Endodermal cell (in vitro differentiated cells): ENCODE measurements around the gene TBL2. TPM values are rescaled to one million over a fixed set of nuclear protein-coding genes. Genes with fewer than 3 reads are reported as not detected.

Source experiments
- DNase-seq: peaks from one replicate; pipeline ENCODE4 v3.0.0-alpha.2; 2017
- H3K27ac ChIP-seq: 2 replicates; pipeline ENCODE4 v1.5.1; 2013; ENCODE audit warnings: mild to moderate bottlenecking, low read depth, low read length, moderate library complexity
- H3K27me3 ChIP-seq: 2 replicates; pipeline ENCODE4 v1.6.1; 2013; ENCODE audit warnings: mild to moderate bottlenecking, low read length, moderate library complexity; ENCODE audit not compliant: insufficient read depth, control insufficient read depth, poor library complexity, severe bottlenecking
- H3K36me3 ChIP-seq: 2 replicates; pipeline ENCODE4 v1.7.0; 2013; ENCODE audit warnings: mild to moderate bottlenecking, low read length, moderate library complexity; ENCODE audit not compliant: control insufficient read depth, insufficient read depth
- H3K4me1 ChIP-seq: one replicate; pipeline ENCODE4 v1.7.0; 2013; ENCODE audit warnings: low read length; ENCODE audit not compliant: control insufficient read depth, insufficient read depth
- H3K4me3 ChIP-seq: 2 replicates; pipeline ENCODE4 v1.5.1; 2013; ENCODE audit warnings: mild to moderate bottlenecking, low read length, moderate library complexity
- H3K9ac ChIP-seq: 2 replicates; pipeline ENCODE4 v1.6.1; 2013; ENCODE audit warnings: mild to moderate bottlenecking, low read length, moderate library complexity; ENCODE audit not compliant: poor library complexity, severe bottlenecking; ENCODE audit errors: extremely low read depth
- H3K9me3 ChIP-seq: 2 replicates; pipeline ENCODE4 v1.6.1; 2013; ENCODE audit warnings: mild to moderate bottlenecking, low read length, moderate library complexity; ENCODE audit not compliant: control insufficient read depth
- H3K27ac Mint-ChIP-seq: 2 replicates; pipeline ENCODE4 v1.8.0; 2020; ENCODE audit warnings: mixed read lengths
- H3K27me3 Mint-ChIP-seq: 2 replicates; pipeline ENCODE4 v1.8.0; 2021; ENCODE audit warnings: mild to moderate bottlenecking, mixed read lengths; ENCODE audit not compliant: insufficient read depth
- H3K36me3 Mint-ChIP-seq: 2 replicates; pipeline ENCODE4 v1.8.0; 2020; ENCODE audit warnings: low read depth, mixed read lengths
- H3K4me1 Mint-ChIP-seq: 2 replicates; pipeline ENCODE4 v1.8.0; 2020; ENCODE audit warnings: mixed read lengths
- H3K4me3 Mint-ChIP-seq: 2 replicates; pipeline ENCODE4 v1.8.0; 2020; ENCODE audit warnings: mild to moderate bottlenecking, moderate library complexity, mixed read lengths
- H3K9me3 Mint-ChIP-seq: 2 replicates; pipeline ENCODE4 v1.8.0; 2020; ENCODE audit warnings: mild to moderate bottlenecking, mixed read lengths
- WGBS, 2 experiments: methylation state at CpG; one replicate each; pipeline versions ENCODE4 v1.1.5 to v1.1.7; 2013; ENCODE audit warnings: missing lambda C conversion rate in 2 of 2, mixed read lengths in 1 of 2; ENCODE audit not compliant: insufficient coverage in 1 of 2, insufficient read length in 1 of 2; 5-methylcytosine and 5-hydroxymethylcytosine counted together
- total RNA-seq, 2 donors: library from RNA; stranded (reverse); fragmentation: NEBNext Ultra II Directional in 1 of 2; extraction: Animal tissue kit (Norgen Biotek cat#: 25700) in 1 of 2; gene quantifications; 2 replicates in 1 of 2; 3 replicates in 1 of 2; pipeline ENCODE4 v1.2.1, GENCODE V29; 2021
- TF ChIP-seq, protein P1 (sequence below): fragments of 200-600 bp; sonication (generic); conservative IDR thresholded peaks from 2 replicates; pipeline ENCODE4 v1.5.0; 2021; ENCODE audit warnings: antibody characterized with exemption, mild to moderate bottlenecking

The TBL2 gene
- total RNA-seq, 2 donors from 2014 or later = 55.7 to 59.7 TPM

DNA sequence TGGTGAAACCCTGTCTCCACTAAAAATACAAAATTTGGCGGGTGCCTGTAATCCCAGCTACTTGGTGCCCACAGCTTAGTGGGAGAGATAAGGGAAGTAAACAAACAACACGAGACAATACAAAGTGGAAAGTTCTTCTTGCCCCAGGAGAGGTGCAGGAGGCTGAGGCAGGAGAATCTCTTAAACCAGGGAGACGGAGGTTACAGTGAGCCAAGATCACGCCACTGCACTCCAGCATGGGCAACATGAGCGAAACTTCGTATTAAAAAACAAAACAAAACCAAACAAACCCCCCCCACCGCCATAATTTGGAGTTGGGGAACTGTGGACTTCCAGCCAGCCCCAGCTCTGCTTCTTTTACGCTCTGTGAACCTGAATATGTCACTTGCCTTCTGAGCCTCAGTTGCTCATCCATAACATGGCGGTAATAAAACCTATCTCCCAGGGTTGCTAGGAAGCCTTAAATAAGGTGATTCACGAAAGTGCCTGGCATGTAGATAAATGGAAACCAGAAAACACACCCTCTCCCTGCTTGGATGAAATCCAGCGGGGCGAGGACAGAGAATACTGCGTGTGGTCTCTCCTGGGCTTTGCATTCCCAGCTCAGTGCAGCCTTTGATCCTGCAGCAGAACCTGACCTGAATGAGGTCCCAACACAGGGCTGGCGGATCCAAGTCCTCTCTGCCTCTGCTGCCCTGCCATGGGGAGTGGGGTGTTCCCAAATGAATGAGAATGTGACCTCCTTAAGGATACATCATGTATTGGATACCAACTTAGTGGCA is 35.8 kb upstream of the TBL2 start:
- H3K36me3 ChIP-seq = no peaks in the 10 kb centered on the region
- no peaks in the 10 kb centered on the region for H3K27me3 ChIP-seq
- Mint-ChIP-seq H3K36me3 (peaks cover 19% of the 10 kb centered on the region), H3K4me1 (peaks cover 16% of the 10 kb centered on the region), H3K27ac (peak overlapping the region; percentile 26), H3K9me3 (no peaks in the 10 kb centered on the region), H3K4me3 (no peak overlapping the region), H3K27me3 (peaks cover 2% of the 10 kb centered on the region)
- H3K9ac ChIP-seq = no peak overlapping the region
- TF ChIP-seq, protein P1, sequence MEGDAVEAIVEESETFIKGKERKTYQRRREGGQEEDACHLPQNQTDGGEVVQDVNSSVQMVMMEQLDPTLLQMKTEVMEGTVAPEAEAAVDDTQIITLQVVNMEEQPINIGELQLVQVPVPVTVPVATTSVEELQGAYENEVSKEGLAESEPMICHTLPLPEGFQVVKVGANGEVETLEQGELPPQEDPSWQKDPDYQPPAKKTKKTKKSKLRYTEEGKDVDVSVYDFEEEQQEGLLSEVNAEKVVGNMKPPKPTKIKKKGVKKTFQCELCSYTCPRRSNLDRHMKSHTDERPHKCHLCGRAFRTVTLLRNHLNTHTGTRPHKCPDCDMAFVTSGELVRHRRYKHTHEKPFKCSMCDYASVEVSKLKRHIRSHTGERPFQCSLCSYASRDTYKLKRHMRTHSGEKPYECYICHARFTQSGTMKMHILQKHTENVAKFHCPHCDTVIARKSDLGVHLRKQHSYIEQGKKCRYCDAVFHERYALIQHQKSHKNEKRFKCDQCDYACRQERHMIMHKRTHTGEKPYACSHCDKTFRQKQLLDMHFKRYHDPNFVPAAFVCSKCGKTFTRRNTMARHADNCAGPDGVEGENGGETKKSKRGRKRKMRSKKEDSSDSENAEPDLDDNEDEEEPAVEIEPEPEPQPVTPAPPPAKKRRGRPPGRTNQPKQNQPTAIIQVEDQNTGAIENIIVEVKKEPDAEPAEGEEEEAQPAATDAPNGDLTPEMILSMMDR = no peak
- no peak for DNase-seq
- peaks cover 7% of the 10 kb centered on the region for H3K4me1 ChIP-seq
- H3K4me3 ChIP-seq = no peak overlapping the region
- WGBS, 2 experiments = 83 to 86% methylated on average over 9 to 14 of the region's 14 CpGs
- H3K27ac ChIP-seq = no peak overlapping the region
- no peaks in the 10 kb centered on the region for H3K9me3 ChIP-seq

GRCh38 chr7:73612598-73613269 is 34.4 kb upstream of the TBL2 start:
- Histone ChIP-seq H3K9ac (no peak overlapping the region), H3K4me1 (peaks cover 3% of the 10 kb centered on the region), H3K4me3 (no peak overlapping the region), H3K9me3 (no peaks in the 10 kb centered on the region), H3K27ac (no peak overlapping the region), H3K27me3 (no peaks in the 10 kb centered on the region), H3K36me3 (no peaks in the 10 kb centered on the region)
- Mint-ChIP-seq H3K27me3 (peaks cover 5% of the 10 kb centered on the region), H3K9me3 (no peaks in the 10 kb centered on the region), H3K4me1 (peaks cover 13% of the 10 kb centered on the region), H3K4me3 (peak overlapping the region; percentile 9), H3K36me3 (peaks cover 19% of the 10 kb centered on the region), H3K27ac (peak overlapping the region; percentile 68)
- TF ChIP-seq, protein P1 = peak; percentile 74
- DNase-seq = peak; percentile 91
- WGBS, 2 experiments = 13 to 28% methylated on average over 5 to 11 of the region's 11 CpGs

DNA sequence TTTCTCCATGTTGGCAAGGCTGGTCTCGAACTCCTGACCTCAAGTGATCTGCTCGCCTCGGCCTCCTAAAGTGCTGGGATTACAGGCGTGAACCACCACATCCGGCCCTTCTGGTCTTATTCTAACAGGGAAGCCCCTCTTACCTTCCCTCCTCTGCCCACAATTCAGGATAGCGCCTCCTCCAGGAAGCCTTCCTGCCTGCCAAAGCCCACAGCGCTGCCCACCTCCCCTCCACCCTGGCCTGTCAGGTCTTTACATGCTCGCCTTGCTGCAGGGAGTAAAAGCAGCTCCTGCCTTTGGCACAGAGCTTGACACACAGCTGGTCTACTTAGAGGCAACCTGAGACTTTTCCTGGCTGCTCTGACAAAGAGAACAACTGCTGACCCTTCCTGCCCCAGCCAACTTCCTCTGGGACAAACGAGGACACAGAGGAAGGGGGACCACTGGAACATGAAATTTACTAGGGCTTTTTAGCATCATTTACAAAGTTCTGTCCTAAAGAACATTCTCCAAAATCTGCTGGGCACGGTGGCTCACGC is 32.7 kb upstream of the TBL2 start:
- Histone ChIP-seq H3K9ac (no peak overlapping the region), H3K27me3 (no peaks in the 10 kb centered on the region), H3K9me3 (no peaks in the 10 kb centered on the region), H3K4me3 (no peak overlapping the region), H3K36me3 (no peaks in the 10 kb centered on the region), H3K27ac (no peak overlapping the region), H3K4me1 (peaks cover 3% of the 10 kb centered on the region)
- Mint-ChIP-seq H3K4me3 (no peak overlapping the region), H3K27ac (peak overlapping the region; percentile 11), H3K4me1 (peaks cover 13% of the 10 kb centered on the region), H3K36me3 (peaks cover 17% of the 10 kb centered on the region), H3K9me3 (no peaks in the 10 kb centered on the region), H3K27me3 (peaks cover 10% of the 10 kb centered on the region)
- WGBS, 2 experiments = 88 to 89% methylated on average over 7 to 11 of the region's 11 CpGs
- TF ChIP-seq, protein P1 = peak; percentile 41
- peak; percentile 74 for DNase-seq
